ENCODE data around the gene RGS7. TPM values are rescaled to one million over a fixed set of nuclear protein-coding genes. Genes with fewer than 3 reads are reported as not detected.
"Not testable (repeated sequence)": the region's sequence is repeated elsewhere in the genome, so short reads cannot be mapped to it uniquely, and the experiment has no call there.

Gene RGS7
- total RNA-seq, 1 donor from 2014 or later, result not detected

DNA sequence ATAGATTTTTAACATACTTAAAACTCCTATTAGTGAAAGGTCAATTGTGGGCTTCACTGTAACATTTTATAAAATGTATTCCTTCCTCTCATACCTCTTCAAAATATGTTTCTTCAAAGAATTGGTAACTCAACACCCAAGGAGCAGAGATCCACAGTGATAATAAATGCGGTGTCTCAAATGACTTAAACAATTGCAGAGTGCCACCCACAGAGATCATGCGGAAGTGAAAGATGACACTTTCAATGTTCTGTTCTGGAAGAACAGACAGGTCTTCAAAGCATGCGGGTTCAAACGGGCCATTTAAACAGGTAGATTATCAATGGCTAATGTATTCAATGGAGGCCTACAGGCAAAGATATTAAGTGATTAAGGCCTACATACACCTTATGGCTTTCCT lies 588.0 kb downstream of the RGS7 start:
- no peaks in the 10 kb centered on the region for H3K36me3 ChIP-seq (ENCODE audit: control insufficient read depth, insufficient read depth, low read length)
- no peak for FAIRE-seq
- no peak overlapping the region for H3K4me3 ChIP-seq (ENCODE audit: low read depth, low read length)
- DNase-seq (ENCODE audit: low read depth), result no peak
- TF ChIP-seq, protein P1, sequence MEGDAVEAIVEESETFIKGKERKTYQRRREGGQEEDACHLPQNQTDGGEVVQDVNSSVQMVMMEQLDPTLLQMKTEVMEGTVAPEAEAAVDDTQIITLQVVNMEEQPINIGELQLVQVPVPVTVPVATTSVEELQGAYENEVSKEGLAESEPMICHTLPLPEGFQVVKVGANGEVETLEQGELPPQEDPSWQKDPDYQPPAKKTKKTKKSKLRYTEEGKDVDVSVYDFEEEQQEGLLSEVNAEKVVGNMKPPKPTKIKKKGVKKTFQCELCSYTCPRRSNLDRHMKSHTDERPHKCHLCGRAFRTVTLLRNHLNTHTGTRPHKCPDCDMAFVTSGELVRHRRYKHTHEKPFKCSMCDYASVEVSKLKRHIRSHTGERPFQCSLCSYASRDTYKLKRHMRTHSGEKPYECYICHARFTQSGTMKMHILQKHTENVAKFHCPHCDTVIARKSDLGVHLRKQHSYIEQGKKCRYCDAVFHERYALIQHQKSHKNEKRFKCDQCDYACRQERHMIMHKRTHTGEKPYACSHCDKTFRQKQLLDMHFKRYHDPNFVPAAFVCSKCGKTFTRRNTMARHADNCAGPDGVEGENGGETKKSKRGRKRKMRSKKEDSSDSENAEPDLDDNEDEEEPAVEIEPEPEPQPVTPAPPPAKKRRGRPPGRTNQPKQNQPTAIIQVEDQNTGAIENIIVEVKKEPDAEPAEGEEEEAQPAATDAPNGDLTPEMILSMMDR (IDR thresholded peaks at IDR 0.05; ENCODE audit: insufficient read depth, low read length, severe bottlenecking), result no peak
- no peaks in the 10 kb centered on the region for H3K27me3 ChIP-seq (ENCODE audit: control insufficient read depth, insufficient read depth, low read length)

DNA sequence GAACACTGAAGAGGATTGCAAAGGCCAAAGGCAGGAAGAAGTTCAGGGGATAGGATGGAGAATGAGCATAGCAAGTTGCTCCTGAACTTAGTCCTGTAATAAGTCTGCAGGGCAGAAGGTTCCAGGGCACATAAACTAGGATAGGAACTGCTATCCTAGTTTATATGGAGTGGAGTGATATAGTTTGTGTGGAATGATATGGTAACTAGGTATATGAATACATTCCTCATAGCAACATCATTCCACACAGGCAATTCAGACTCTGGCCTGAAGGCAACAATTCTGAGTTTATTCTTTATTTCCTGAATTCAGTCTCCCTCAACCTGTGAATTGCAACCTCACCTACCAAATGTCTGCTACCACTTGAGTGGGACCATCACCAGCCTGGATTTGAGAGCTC lies 590.2 kb downstream of the RGS7 start:
- no peak overlapping the region for H3K4me3 ChIP-seq (ENCODE audit: low read depth, low read length)
- no peaks in the 10 kb centered on the region for H3K27me3 ChIP-seq (ENCODE audit: control insufficient read depth, insufficient read depth, low read length)
- TF ChIP-seq, protein P1 (IDR thresholded peaks at IDR 0.05; ENCODE audit: insufficient read depth, low read length, severe bottlenecking), result no peak
- FAIRE-seq (no peak), DNase-seq (ENCODE audit: low read depth) (peak; percentile 12)
- no peaks in the 10 kb centered on the region for H3K36me3 ChIP-seq (ENCODE audit: control insufficient read depth, insufficient read depth, low read length)

DNA sequence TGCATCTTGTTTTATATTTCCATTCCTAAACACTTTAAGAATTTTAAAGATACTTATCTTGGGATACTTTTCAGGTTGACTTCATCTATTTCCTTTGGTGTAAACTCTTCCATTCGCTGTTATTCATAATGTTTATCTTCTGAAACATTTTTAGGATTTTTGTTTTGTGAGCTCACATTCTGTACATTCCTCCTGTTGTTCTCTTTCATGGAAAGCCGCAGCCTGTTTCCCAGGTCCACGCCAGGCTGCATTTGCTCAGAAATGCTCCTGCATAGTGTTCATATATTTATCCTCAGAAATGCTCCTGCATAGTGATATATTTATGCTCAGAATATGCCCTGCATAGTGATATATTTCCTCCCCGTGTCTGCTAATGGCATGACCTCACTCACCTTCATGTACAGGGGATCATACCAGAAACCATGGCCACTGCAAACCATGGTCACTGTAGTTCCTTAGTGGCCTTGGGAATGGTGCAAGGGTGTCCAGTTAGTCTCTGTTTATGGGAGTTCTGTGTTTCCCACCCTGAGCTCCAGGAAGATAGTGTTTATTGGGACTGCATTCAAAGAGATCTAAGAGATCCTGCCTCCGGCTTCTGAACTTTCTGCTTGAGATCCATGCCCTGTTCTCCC lies 591.2 kb downstream of the RGS7 start:
- Histone ChIP-seq H3K4me3 (ENCODE audit: low read depth, low read length) (no peak overlapping the region), H3K27me3 (ENCODE audit: control insufficient read depth, insufficient read depth, low read length) (no peaks in the 10 kb centered on the region), H3K36me3 (ENCODE audit: control insufficient read depth, insufficient read depth, low read length) (no peaks in the 10 kb centered on the region)
- FAIRE-seq, result no peak
- TF ChIP-seq, protein P1 (IDR thresholded peaks at IDR 0.05; ENCODE audit: insufficient read depth, low read length, severe bottlenecking), result no peak
- DNase-seq (ENCODE audit: low read depth), result peak; percentile 11

DNA sequence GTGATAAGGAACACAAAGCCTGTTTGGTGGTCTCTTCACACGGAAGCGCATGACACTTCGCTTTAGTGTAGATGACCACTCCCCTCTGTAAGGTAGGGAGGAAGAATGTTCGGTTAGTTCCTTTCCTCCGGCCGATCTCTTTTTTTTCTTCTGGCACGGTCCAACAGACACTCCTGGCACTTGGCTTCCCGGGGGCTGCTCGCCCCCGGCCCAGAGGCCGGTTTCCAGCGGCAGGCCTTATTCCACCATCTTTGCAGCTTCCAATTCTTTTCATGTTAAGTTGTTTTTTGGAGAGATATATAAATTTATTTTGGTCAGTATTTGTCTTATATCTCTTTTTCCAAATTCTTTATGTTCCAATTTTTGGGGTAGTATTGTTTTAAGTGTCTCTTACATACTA lies 593.2 kb downstream of the RGS7 start:
- no peaks in the 10 kb centered on the region for H3K27me3 ChIP-seq (ENCODE audit: control insufficient read depth, insufficient read depth, low read length)
- TF ChIP-seq, protein P1 (IDR thresholded peaks at IDR 0.05; ENCODE audit: insufficient read depth, low read length, severe bottlenecking), result no peak
- DNase-seq (ENCODE audit: low read depth) (no peak), FAIRE-seq (no peak)
- H3K4me3 ChIP-seq (ENCODE audit: low read depth, low read length), result no peak overlapping the region
- H3K36me3 ChIP-seq (ENCODE audit: control insufficient read depth, insufficient read depth, low read length), result no peaks in the 10 kb centered on the region

DNA sequence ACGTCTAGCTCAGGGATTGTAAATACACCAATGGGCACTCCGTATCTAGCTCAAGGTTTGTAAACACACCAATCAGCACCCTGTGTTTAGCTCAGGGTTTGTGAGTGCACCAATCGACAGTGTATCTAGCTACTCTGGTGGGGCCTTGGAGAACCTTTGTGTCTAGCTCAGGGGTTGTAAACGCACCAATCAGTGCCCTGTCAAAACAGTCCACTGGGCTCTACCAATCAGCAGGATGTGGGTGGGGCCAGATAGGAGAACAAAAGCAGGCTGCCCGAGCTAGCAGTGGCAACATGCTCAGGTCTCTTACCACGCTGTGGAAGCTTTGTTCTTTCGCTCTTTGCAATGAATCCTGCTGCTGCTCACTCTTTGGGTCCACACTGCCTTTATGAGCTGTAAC lies 593.9 kb downstream of the RGS7 start:
- not testable (repeated sequence) for DNase-seq (ENCODE audit: low read depth); FAIRE-seq; H3K27me3 ChIP-seq (ENCODE audit: control insufficient read depth, insufficient read depth, low read length); H3K4me3 ChIP-seq (ENCODE audit: low read depth, low read length); H3K36me3 ChIP-seq (ENCODE audit: control insufficient read depth, insufficient read depth, low read length)

DNA sequence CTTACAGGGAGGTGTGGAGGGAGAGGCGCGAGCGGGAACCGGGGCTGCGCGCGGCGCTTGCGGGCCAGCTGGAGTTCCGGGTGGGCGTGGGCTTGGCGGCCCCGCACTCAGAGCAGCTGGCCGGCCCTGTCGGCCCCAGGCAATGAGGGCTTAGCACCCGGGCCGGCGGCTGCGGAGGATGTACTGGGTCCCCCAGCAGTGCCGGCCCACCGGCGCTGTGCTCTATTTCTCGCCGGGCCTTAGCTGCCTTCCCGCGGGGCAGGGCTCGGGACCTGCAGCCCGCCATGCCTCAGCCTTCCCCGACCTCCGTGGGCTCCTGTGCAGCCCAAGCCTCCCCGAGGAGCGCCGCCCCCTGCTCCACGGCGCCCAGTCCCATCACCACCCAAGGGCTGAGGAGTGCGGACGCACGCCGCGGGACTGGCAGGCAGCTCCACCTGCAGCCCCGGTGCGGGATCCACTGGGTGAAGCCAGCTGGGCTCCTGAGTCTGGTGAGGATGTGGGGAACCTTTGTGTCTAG lies 594.5 kb downstream of the RGS7 start:
- H3K4me3 ChIP-seq (ENCODE audit: low read depth, low read length); H3K27me3 ChIP-seq (ENCODE audit: control insufficient read depth, insufficient read depth, low read length); FAIRE-seq; H3K36me3 ChIP-seq (ENCODE audit: control insufficient read depth, insufficient read depth, low read length); DNase-seq (ENCODE audit: low read depth): not testable (repeated sequence)

DNA sequence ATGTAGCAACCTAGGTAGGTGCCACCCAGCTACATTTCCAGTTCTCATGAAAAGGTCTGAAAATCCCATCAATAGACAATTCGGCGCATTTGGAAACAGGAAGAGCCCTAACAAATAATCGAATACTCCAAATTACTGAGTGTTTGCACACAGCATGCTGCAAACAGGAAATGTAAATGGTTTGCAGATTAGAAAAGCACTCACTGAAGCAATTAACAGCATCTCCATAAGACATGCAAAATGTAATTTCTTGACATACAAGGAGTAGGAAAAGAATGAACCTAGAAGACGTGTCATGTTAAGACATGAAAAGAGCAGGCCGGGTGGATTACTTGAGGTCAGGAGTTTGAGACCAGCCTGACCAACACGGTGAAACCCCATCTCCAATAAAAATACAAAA lies 598.2 kb downstream of the RGS7 start:
- not testable (repeated sequence) for DNase-seq (ENCODE audit: low read depth); H3K27me3 ChIP-seq (ENCODE audit: control insufficient read depth, insufficient read depth, low read length); H3K36me3 ChIP-seq (ENCODE audit: control insufficient read depth, insufficient read depth, low read length); H3K4me3 ChIP-seq (ENCODE audit: low read depth, low read length); FAIRE-seq
